HG03196 (cell line): ENCODE data around the gene ARHGAP26.

ENCODE experiments used
- ATAC-seq: cut with Tn5 transposase; IDR thresholded peaks from one replicate; pipeline ENCODE4 v1.9.1; 2021; ENCODE audit not compliant: unreplicated experiment

Gene ARHGAP26

DNA sequence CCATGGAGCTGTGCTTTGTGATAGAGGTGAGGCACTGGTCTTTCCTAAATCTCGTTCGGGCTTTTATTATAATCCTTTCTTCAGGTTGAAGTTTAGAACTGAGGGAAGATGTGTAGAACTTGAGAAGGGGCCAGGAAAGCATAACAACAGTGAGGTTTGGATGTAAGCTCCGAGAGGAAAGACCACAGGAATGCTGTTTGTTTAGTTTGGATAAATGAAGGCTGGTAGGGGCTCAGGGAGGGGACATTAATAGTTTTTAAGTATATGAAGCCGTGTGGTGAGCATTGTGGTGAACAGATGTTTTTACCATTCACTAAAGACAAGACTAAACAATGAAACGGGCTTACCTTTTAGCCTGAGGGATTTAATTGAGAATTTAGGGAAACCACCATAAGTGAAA is 130.8 kb downstream of the ARHGAP26 start:
- ATAC-seq, result no peak

GRCh38 chr5:142901476-142902185 is 131.5 kb downstream of the ARHGAP26 start:
- no peak for ATAC-seq

- no peak for ATAC-seq
Observed at GRCh38 chr5:142902186-142902965, 132.2 kb downstream of the ARHGAP26 start.

GRCh38 chr5:142904416-142904815 is 134.2 kb downstream of the ARHGAP26 start:
- ATAC-seq, result no peak

- no peak for ATAC-seq
Observed at GRCh38 chr5:142905348-142905747, 135.2 kb downstream of the ARHGAP26 start.

DNA sequence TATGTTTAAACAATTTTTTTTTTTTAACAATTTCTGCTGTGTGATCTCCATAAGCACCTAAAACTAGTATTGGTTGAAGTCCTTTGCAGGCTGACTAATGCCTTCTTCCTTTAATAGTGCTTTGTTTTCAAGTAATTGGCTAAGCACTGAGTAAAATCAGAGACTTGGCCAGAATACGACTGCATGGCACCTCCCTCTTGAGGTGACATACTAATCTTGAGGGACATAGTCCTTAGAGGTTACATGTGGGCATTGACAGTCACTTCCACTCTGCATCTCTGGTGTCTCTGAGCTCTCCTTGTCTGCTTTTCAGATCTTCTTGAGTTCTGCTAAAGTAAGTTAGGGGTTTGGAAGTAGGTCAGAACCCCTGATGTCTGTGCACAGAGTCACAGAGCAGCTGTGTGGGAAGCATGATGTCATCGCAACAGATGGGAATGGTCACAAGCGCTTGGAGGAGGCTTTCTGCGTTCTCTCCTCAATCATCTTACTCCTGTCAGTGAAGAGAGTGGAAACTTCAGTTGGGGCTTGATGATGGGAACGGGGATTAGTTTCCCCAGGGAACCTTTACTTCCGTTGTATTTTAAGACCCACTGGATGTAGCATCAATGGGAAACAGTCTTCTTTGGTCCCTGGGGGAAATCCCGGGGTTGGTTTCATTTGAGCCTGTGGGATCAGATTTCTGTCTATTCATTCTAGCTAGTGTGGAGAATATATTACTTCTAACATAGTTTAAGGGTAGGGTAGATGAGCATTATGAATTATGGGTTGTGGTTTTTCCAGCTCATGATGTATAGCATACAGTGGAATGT is 136.9 kb downstream of the ARHGAP26 start:
- no peak for ATAC-seq

GRCh38 chr5:142908659-142909058 is 138.5 kb downstream of the ARHGAP26 start:
- ATAC-seq, result no peak

DNA sequence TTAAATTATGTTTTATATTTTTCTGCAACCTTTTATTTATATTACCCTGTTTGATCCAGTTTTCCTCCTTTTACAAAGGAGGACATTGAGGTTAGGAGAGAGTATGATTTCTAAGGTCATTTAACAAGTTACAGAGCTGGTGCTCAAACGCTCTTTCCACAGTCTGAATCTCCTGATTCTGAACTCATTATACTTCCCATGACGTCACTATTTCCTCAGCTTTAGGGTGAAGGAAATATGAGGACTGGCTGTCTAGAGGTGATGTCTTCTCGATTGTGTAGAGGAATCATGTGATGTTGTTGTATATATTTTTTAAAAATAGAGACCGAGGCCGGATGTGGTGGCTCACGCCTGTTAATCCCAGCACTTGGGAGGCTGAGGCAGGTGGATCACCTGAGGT is 140.0 kb downstream of the ARHGAP26 start:
- no peak for ATAC-seq

- no peak for ATAC-seq
Observed at GRCh38 chr5:142911170-142911569, 141.0 kb downstream of the ARHGAP26 start.

DNA sequence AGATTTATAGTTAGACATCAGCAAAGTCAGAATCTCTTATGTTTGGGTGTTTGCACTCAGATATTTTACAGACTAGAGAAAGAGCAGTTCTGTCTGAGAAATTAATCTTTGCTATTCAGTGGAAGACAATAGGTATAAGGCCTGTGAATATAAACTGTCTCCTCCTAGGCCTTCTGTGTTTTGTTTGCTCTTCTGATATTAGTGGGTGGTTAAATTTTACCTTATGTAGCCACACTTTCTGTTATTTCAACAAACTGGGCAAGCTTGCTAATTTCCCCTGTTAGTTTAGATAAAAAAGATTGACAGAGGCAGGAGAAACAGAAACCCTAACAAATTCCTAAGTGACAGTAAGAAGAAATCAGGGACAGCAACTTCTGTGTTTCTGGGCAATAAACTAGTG is 141.6 kb downstream of the ARHGAP26 start:
- ATAC-seq, result no peak

DNA sequence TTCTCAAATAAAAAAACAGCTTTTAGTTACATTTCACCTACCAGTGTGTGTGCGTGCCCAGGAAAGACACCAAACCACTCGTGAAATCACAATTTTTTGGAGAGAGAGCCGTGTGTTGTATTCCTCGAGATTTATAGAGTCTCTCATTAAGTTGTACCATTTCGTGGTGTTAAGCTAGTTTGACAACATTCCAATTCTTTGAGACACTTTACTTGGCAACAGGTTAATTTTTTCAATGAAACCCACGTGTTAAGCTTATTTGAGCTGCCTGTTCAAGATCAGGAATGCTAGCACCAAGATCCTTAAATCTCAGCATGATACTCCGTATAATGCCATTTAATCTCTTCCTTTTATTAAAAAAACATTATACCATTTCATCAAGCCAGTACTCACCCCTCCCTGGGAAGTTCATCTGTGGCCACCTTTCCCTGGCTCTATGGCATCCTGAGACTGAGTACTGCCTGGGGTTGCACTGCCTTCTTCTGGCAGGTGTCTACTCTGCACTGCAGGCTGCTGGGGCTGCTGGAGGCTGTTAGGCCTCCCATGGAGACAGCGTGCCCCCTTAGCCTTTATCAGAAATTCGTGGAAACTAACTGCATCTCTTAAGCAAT is 143.7 kb downstream of the ARHGAP26 start:
- ATAC-seq, result no peak

GRCh38 chr5:142915038-142915437 is 144.9 kb downstream of the ARHGAP26 start:
- no peak for ATAC-seq

- no peak for ATAC-seq
Observed at GRCh38 chr5:142915813-142916424, 145.7 kb downstream of the ARHGAP26 start.

- ATAC-seq, result no peak
Observed at GRCh38 chr5:142918959-142919635, 148.9 kb downstream of the ARHGAP26 start.

DNA sequence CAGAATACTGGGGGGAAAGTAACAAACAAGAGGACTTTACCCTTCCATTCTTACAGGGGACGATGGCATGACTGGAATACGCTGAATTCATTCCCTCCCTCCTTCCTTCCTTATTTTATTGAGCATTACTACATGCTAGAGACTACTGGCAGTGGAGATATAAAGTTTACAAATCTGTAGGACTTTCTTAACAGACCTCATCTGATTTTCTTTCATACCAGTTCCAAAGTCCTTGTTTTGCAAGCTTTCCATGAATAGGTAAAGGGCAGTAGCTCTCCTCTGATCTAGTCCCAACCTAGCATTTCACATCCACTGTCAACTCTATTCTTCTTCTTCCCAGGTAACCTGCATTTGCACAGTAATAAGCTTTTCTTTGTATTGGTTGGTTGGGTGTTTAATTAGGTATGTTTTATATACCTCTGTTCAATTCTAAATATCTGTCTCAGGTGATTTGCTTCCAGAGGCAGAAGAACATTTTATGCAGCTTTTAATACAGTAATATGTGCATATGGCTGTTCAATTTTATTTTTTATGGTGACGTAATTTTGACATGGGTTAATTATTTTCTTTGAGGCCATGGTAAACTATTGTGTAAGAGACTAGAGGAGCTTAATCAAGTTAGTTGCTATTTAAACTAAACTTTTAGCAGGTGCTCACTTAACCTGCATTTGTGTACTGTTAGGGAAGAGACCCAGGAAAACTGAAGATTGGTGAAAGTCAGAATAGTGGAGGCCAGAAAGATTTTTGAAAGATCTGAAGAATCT is 150.9 kb downstream of the ARHGAP26 start:
- no peak for ATAC-seq

GRCh38 chr5:142922223-142922952 is 152.2 kb downstream of the ARHGAP26 start:
- ATAC-seq, result no peak

- no peak for ATAC-seq
Observed at GRCh38 chr5:142924135-142924883, 154.1 kb downstream of the ARHGAP26 start.

- ATAC-seq, result no peak
Observed at GRCh38 chr5:142925795-142926194, 155.6 kb downstream of the ARHGAP26 start.
